ENCODE results near the gene WSB2.

- TF ChIP-seq SMC3 (conservative IDR thresholded peaks at IDR 0.05; ENCODE audit: poor library complexity), result no peak
- TF ChIP-seq EP300 (conservative IDR thresholded peaks at IDR 0.05; ENCODE audit: poor library complexity, severe bottlenecking), result no peak
- TF ChIP-seq, protein P1, sequence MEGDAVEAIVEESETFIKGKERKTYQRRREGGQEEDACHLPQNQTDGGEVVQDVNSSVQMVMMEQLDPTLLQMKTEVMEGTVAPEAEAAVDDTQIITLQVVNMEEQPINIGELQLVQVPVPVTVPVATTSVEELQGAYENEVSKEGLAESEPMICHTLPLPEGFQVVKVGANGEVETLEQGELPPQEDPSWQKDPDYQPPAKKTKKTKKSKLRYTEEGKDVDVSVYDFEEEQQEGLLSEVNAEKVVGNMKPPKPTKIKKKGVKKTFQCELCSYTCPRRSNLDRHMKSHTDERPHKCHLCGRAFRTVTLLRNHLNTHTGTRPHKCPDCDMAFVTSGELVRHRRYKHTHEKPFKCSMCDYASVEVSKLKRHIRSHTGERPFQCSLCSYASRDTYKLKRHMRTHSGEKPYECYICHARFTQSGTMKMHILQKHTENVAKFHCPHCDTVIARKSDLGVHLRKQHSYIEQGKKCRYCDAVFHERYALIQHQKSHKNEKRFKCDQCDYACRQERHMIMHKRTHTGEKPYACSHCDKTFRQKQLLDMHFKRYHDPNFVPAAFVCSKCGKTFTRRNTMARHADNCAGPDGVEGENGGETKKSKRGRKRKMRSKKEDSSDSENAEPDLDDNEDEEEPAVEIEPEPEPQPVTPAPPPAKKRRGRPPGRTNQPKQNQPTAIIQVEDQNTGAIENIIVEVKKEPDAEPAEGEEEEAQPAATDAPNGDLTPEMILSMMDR (IDR thresholded peaks at IDR 0.05; ENCODE audit: poor library complexity, severe bottlenecking), result no peak
Observed at GRCh38 chr12:118061011-118061872, at the start of gene WSB2.
